Measurements from ENCODE around the gene CD6. TPM values are rescaled to one million over a fixed set of nuclear protein-coding genes. Genes with fewer than 3 reads are reported as not detected.

CD6 gene
- total RNA-seq, 4 donors from 2014 or later = 0.33 to 4.0 (median 1.1) TPM

GRCh38 chr11:61045271-61045670 lies 73.8 kb downstream of the CD6 start:
- no peak for TF ChIP-seq CTCF (IDR thresholded peaks at IDR 0.05; ENCODE audit: low read depth)

- no peak for TF ChIP-seq CTCF (IDR thresholded peaks at IDR 0.05; ENCODE audit: low read depth)
Measured at GRCh38 chr11:61046833-61047232, 75.4 kb downstream of the CD6 start.

- no peak for TF ChIP-seq CTCF (IDR thresholded peaks at IDR 0.05; ENCODE audit: low read depth)
Measured at GRCh38 chr11:61048368-61049062, 77.0 kb downstream of the CD6 start.

DNA sequence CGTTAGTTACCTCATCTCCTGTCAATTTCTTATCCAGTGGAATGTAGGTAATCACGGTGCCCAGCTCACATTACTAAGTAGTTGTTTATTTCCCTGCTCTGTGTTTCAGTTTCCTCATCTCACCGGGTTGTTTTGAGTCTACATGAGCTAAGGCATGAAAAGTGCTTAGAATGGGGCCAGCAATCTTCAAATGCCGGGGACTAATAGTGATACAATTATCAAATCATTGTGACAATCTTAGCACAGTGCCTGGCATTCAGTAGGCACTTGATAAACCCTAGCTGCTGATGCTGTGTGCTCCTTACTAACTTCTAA lies 77.5 kb downstream of the CD6 start:
- no peak for TF ChIP-seq CTCF (IDR thresholded peaks at IDR 0.05; ENCODE audit: low read depth)

DNA sequence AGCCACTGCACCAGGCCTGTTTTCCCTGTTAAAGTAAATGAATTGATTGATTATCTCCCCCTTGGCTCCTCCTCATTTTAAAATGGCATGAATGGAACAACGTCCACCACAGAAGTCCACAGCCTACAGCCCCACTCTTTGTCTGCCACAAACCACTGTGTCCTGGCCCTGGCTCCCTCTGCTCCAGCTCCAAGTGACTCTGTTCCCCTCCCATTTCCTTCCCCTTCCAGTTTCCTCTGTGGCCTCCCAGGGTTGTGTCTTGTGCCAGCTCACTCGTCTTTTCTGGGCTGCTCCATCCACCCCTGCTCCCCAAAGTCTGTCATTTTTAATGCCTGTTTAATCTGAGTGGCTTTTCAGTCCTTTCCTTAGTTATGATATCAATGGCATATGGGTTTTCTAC lies 78.4 kb downstream of the CD6 start:
- no peak for TF ChIP-seq CTCF (IDR thresholded peaks at IDR 0.05; ENCODE audit: low read depth)

DNA sequence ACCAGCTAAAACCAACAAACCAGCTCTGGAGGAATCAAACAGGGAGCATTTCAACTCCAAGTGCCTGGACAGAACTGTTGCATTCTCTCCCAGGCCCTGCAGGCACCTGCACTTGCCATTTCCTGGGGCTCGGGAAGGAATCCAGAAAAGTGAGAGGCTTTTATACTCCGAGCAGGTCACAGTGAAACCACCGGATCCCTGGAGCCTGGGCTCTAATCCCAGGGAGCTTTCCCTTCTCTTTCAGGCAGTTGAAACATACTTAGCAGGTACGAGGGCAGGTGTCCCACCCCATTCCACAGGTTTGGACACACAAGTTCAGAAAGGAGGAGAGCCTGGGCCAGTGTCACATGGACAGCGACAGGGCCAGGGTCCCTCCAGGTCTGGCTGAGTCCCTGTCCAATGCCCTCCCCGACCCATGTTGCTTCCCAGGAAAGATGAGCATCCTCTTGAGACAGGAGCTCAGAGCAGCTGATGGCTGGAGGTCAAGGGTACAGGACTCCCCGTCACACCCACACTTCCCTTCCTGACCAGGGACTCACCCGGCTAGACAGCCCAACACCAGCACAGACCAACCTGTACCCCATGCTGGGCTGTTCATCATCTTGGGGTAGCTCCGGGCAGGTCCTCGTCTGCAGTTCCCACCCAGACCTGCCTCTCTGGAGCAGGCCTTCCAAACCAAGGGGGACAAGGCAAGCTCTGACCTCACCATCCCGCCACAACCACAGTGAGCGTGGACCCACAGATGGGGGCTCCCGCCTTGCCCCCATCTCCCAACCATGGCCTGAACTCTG lies 80.9 kb downstream of the CD6 start:
- no peak for TF ChIP-seq CTCF (IDR thresholded peaks at IDR 0.05; ENCODE audit: low read depth)

- no peak for TF ChIP-seq CTCF (IDR thresholded peaks at IDR 0.05; ENCODE audit: low read depth)
Measured at GRCh38 chr11:61053191-61053590, 81.7 kb downstream of the CD6 start.
